Sigmoid colon (tissue), 7 donors: ENCODE measurements around the gene IMP4. TPM values are rescaled to one million over a fixed set of nuclear protein-coding genes. Genes with fewer than 3 reads are reported as not detected.

Experiments
- DNase-seq: peaks from one replicate; pipeline ENCODE4 v3.0.0-alpha.2; 2019
- H3K27ac ChIP-seq, 4 donors: fragments of 200-600 bp; sonication (generic); one replicate each; pipeline ENCODE4 v1.5.1; 2016 to 2019; ENCODE audit warnings: mild to moderate bottlenecking in 1 of 4
- H3K27me3 ChIP-seq, 3 donors: fragments of 200-600 bp; sonication (generic); one replicate each; pipeline ENCODE4 v1.5.1; 2019; ENCODE audit warnings: mild to moderate bottlenecking in 1 of 3
- H3K36me3 ChIP-seq, 4 donors: fragments of 200-600 bp; sonication (generic); one replicate each; pipeline ENCODE4 v1.5.1; 2016 to 2019
- H3K4me1 ChIP-seq, 4 donors: fragments of 200-600 bp; sonication (generic); one replicate each; pipeline ENCODE4 v1.5.1; 2017 to 2019
- H3K4me3 ChIP-seq, 4 donors: fragments of 200-600 bp; sonication (generic); one replicate each; pipeline ENCODE4 v1.5.1; 2017 to 2019; ENCODE audit warnings: mild to moderate bottlenecking in 2 of 4, moderate library complexity in 1 of 4
- H3K9me3 ChIP-seq, 4 donors: fragments of 200-600 bp in 3 of 4; sonication (generic) in 3 of 4; one replicate each; pipeline versions ENCODE4 v1.5.1 to v1.6.1; 2013 to 2019
- CTCF ChIP-seq, 4 experiments: fragments of 450-650 bp in 3 of 4; fragments of 200-600 bp in 1 of 4; IDR thresholded peaks; one replicate each; pipeline ENCODE4 v1.5.1; 2016 to 2019; ENCODE audit warnings: antibody characterized with exemption in 4 of 4, mild to moderate bottlenecking in 3 of 4, moderate library complexity in 2 of 4
- EP300 ChIP-seq, 4 donors: sonication (generic); formaldehyde crosslinking; IDR thresholded peaks; one replicate each; pipeline ENCODE4 v1.6.1; 2017; ENCODE audit warnings: antibody characterized with exemption in 4 of 4
- POLR2A ChIP-seq, 2 donors: fragments of 450-650 bp; IDR thresholded peaks; one replicate each; pipeline ENCODE4 v1.6.1; 2016; ENCODE audit warnings: antibody characterized with exemption in 2 of 2, mild to moderate bottlenecking in 2 of 2, moderate library complexity in 2 of 2
- POLR2AphosphoS5 ChIP-seq, 4 donors: sonication (generic); formaldehyde crosslinking; IDR thresholded peaks; one replicate each; pipeline ENCODE4 v1.6.1; 2017; ENCODE audit warnings: antibody characterized with exemption in 4 of 4
- WGBS, 2 donors: extraction: QIAGEN DNeasy Blood & Tissue Kit; methylation state at CpG; one replicate each; pipeline ENCODE4 v1.1.7; 2013; 5-methylcytosine and 5-hydroxymethylcytosine counted together
- intact Hi-C: fragments of 100-400 bp; cut with DNase I; formaldehyde crosslinking; loops from one replicate; pipeline ENCODE4 v1.15.1; 2023
- polyA plus RNA-seq, 3 donors: library from polyadenylated mRNA; stranded (reverse); fragments of 200-250 nt; gene quantifications; one replicate each; pipeline ENCODE4 v1.2.3, GENCODE V29; 2013
- total RNA-seq, 4 donors: library from RNA; depleted of rRNA; stranded (reverse); fragments of >200 nt; gene quantifications; one replicate each; pipeline ENCODE4 v1.1.0, GENCODE V29; 2016
- donor health status: healthy with polysubstance abuse.
- donor health status: Bipolar disorder and iron deficiency.
- donor health status: healthy.

Gene IMP4
- total and polyA plus RNA-seq, 7 donors, result 48.0 to 130 (median 76.4) TPM

- Histone ChIP-seq H3K4me3 (no peak overlapping the region), H3K9me3 (no peaks in the 10 kb centered on the region), H3K27ac (no peak overlapping the region), H3K27me3 (no peaks in the 10 kb centered on the region), H3K36me3 (peaks cover 0 to under 1% (median 0%) of the 10 kb centered on the region in 4 donors), H3K4me1 (no peaks in the 10 kb centered on the region)
- WGBS, 2 donors, result 82 to 88% methylated on average over 2 of the region's 2 CpGs
- no peak for TF ChIP-seq POLR2AphosphoS5 (IDR thresholded peaks at IDR 0.05)
- TF ChIP-seq POLR2A (IDR thresholded peaks at IDR 0.05), result no peak
- no peak for TF ChIP-seq EP300 (IDR thresholded peaks at IDR 0.05)
- TF ChIP-seq CTCF (IDR thresholded peaks at IDR 0.05), result no peak
- intact Hi-C loops, result no loop called here
- no peak for DNase-seq
Measured at GRCh38 chr2:130365075-130365474, 22.4 kb downstream of the IMP4 start.

GRCh38 chr2:130365963-130366362 is 23.3 kb downstream of the IMP4 start:
- Histone ChIP-seq H3K27me3 (no peaks in the 10 kb centered on the region), H3K4me1 (peaks cover 0 to 3% (median 2%) of the 10 kb centered on the region in 4 donors), H3K4me3 (no peak overlapping the region), H3K27ac (no peak overlapping the region), H3K36me3 (peaks cover 0 to 7% (median 3%) of the 10 kb centered on the region in 4 donors), H3K9me3 (no peaks in the 10 kb centered on the region)
- DNase-seq, result no peak
- TF ChIP-seq POLR2A (IDR thresholded peaks at IDR 0.05) (no peak), POLR2AphosphoS5 (IDR thresholded peaks at IDR 0.05) (no peak), EP300 (IDR thresholded peaks at IDR 0.05) (no peak), CTCF (IDR thresholded peaks at IDR 0.05) (no peak)
- intact Hi-C loops, result no loop called here
- WGBS, 2 donors, result 86 to 87% methylated on average over 2 of the region's 2 CpGs

GRCh38 chr2:130366720-130367119 is 24.0 kb downstream of the IMP4 start:
- no peak for TF ChIP-seq CTCF (IDR thresholded peaks at IDR 0.05)
- TF ChIP-seq POLR2AphosphoS5 (IDR thresholded peaks at IDR 0.05), result no peak
- Histone ChIP-seq H3K4me3 (no peak overlapping the region), H3K36me3 (peaks cover 0 to 7% (median 4%) of the 10 kb centered on the region in 4 donors), H3K27me3 (no peaks in the 10 kb centered on the region), H3K4me1 (peaks cover 0 to 10% (median 9%) of the 10 kb centered on the region in 4 donors), H3K9me3 (no peaks in the 10 kb centered on the region), H3K27ac (no peak overlapping the region)
- DNase-seq, result no peak
- WGBS, 2 donors, result 89 to 96% methylated on average over 1 of the region's 1 CpG
- intact Hi-C loops, result no loop called here

- Histone ChIP-seq H3K4me1 (peaks cover 0 to 22% (median 20%) of the 10 kb centered on the region in 4 donors), H3K27ac (no peak overlapping the region), H3K36me3 (peaks cover 0 to 7% (median 4%) of the 10 kb centered on the region in 4 donors), H3K27me3 (no peaks in the 10 kb centered on the region), H3K4me3 (no peak overlapping the region), H3K9me3 (no peaks in the 10 kb centered on the region)
- intact Hi-C loops, result no loop called here
- peak; percentile 36 for DNase-seq
- TF ChIP-seq CTCF (IDR thresholded peaks at IDR 0.05), result no peak
- no peak for TF ChIP-seq POLR2AphosphoS5 (IDR thresholded peaks at IDR 0.05)
- TF ChIP-seq EP300 (IDR thresholded peaks at IDR 0.05), result no peak
- TF ChIP-seq POLR2A (IDR thresholded peaks at IDR 0.05), result no peak
- 93 to 94% methylated on average over 5 of the region's 5 CpGs for WGBS, 2 donors
Measured at GRCh38 chr2:130368786-130369185, 26.1 kb downstream of the IMP4 start.

- TF ChIP-seq EP300 (IDR thresholded peaks at IDR 0.05), result no peak
- no peak for TF ChIP-seq CTCF (IDR thresholded peaks at IDR 0.05)
- TF ChIP-seq POLR2AphosphoS5 (IDR thresholded peaks at IDR 0.05), result no peak
- TF ChIP-seq POLR2A (IDR thresholded peaks at IDR 0.05), result no peak
- intact Hi-C loops, result no loop called here
- Histone ChIP-seq H3K36me3 (peaks cover 0 to 7% (median 4%) of the 10 kb centered on the region in 4 donors), H3K4me1 (peaks cover 0 to 29% (median 23%) of the 10 kb centered on the region in 4 donors), H3K27me3 (no peaks in the 10 kb centered on the region), H3K9me3 (no peaks in the 10 kb centered on the region), H3K4me3 (no peak overlapping the region), H3K27ac (no peak overlapping the region)
- DNase-seq, result no peak
Measured at GRCh38 chr2:130369311-130369964, 26.7 kb downstream of the IMP4 start.
